GM19240 (cell line): Measurements from ENCODE around the gene ELOVL6.
A peak's percentile ranks its signal among the peaks of the same experiment; 100 is the strongest.
"Not testable (repeated sequence)": the region's sequence is repeated elsewhere in the genome, so short reads cannot be mapped to it uniquely, and the experiment has no call there.

ENCODE experiments used
- DNase-seq: peaks from one replicate; pipeline ENCODE4 v3.0.0; 2011; ENCODE audit warnings: low spot score; ENCODE audit not compliant: insufficient read length

The ELOVL6 gene, protein sequence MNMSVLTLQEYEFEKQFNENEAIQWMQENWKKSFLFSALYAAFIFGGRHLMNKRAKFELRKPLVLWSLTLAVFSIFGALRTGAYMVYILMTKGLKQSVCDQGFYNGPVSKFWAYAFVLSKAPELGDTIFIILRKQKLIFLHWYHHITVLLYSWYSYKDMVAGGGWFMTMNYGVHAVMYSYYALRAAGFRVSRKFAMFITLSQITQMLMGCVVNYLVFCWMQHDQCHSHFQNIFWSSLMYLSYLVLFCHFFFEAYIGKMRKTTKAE

DNA sequence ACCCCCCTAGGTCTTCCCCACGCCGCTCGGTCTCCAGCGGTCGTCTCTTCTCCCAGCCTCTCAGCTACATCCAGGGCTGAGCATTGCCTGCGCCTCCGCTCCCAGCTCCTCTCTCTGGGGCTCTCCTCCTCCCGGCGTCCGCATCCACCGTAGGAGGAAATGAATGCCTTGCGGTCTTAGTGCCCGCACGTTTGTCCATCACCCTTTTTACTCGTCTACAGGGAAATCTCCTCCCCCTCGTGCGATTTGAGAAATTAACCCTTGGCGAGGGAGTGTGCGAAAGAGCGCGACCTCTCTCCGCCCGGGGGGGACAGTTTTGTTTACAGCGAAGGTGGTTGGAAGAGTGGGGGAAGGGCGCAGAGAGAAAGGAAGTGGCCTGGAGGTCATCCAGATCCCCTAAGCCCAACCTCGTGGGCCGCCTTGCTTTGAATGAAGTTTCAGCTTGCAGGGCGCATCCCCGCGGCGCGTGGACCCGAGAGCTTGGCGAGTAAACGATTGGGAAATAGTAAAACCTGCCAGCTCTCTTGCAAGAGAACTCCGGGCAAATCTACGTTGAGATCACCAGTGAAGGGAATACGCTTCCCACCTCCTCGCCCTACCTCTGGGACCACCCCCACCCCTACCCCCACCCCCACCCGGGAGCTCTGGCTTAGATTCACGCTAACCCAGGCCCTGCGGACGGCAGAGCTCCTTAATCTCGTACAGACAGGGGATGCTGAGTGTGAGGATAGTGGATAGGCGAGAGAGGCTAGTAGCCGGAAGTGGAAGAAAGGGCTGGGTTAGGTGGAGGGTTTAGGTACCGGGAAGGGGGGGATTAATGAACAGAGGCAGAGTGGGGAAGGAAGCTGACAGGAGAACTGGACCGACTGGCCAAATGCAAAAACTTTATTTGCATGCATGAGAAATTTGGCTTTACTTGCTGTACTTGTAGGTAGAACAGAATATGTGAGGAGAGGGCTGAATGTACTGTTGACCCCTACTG is at the start of gene ELOVL6:
ELOVL6 (minus strand) TSS at position 181 of the 982 bp plus-strand sequence. CDS start 280 bp downstream, outside the sequence.
- peak; percentile 5 for DNase-seq

DNA sequence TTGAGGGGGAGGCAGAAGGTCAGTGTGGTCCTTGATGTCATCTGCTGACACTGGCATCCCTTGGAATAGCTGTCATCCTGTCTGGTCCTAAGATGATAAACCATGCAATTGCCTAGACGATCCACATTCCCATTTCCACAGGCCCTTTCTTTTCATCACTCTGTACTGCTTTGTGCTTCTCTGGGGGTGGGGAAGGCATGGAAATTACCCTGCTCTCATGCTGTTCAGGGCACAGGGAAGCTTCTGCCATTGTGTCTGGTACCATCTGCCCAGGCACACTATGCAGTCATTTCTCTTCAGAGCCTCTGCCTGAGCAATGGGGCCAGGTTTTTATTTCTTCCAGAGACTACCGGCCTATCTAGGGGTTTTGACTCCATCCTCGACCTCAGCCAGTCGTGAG is 49.7 kb upstream of the ELOVL6 start:
- DNase-seq = no peak

DNA sequence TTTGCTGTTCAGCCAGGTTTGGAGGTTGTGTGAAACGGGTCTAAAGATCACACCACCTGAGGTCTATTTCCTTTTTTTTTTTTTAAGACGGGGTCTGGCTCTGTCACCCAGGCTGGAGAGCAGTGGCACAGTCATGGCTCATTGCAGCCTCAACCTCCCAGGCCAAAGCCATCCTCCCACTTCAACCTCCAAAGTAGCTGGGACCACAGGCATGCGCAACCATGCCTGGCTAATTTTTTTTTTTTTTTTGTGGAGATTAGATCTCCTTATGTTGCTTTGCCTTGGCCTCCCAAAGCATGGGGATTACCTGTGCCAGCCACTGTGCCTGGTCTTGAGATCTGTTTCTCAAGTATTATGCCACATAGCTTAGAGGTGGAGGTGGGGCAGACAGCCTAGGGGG is 49.2 kb upstream of the ELOVL6 start:
- no peak for DNase-seq

DNA sequence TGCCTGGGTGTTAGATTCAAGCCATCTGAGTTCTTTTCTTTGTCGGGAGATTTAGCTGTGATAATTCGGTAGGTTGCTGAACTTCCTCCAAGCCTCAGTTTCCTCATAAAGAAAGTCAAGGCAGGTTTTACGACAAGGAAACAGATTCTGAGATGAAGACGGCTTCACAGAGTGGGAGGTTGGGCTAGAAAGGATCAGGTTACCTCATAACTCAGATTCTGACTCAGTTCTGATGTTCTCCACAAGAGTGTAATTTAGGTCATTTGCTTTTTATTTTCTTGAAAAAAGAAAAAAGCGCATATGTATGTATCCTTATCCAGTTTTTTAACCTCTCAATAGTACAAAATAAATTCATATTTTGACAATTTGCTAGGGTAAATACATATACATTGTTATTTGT is 47.2 kb upstream of the ELOVL6 start:
- DNase-seq = no peak

DNA sequence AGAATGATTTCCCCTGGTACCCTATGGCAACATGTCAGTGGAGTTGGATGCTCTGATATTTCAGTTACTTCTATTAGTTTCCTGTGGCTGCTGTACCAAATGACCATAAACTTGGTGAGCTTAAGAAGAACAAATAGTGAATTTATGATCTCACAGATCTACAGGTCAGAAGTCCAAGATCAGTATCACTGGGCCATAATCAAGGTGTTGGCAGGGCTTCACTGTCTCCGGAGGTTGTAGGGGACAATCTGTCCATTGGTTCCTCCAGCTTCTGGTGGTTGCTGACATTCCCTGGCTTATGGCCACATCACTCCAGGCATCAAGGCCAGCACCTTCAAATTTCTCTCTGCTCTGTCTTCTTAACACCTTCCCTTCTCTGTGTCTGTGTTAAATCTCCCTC is 37.9 kb upstream of the ELOVL6 start:
- no peak for DNase-seq

DNA sequence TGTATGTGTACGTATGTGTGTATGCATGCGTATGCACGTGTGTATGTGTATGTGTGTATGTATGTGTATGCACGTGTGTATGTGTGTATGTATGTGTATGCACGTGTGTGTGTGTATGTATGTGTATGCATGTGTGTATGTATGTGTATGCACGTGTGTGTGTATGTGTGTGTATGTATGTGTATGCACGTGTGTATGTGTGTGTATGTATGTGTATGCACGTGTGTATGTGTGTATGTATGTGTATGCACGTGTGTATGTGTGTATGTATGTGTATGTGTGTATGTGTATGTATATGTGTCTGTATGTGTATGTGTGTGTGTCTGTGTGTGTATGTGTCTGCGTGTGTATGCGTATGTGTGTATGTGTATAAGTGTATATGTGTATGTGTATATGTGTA is 35.2 kb upstream of the ELOVL6 start:
- DNase-seq = not testable (repeated sequence)

DNA sequence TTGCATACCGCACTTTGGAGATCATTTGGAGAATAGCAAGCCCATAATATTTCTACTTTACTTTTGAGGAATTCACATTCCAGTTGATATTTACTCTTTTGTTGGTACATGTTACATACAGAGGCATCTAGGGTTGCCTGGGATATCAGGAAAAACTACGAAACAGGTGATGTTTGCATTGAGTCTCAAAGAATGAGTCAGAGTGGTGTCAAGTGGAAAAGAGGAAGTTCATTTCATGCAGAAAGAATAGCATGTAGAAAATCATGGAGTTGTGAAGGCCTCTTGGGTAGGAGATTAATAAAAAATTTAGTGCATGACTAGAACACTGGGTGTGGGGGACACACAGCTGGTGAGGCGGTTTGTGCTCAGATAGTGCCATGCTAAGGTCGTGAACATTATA is 33.5 kb upstream of the ELOVL6 start:
- no peak for DNase-seq

DNA sequence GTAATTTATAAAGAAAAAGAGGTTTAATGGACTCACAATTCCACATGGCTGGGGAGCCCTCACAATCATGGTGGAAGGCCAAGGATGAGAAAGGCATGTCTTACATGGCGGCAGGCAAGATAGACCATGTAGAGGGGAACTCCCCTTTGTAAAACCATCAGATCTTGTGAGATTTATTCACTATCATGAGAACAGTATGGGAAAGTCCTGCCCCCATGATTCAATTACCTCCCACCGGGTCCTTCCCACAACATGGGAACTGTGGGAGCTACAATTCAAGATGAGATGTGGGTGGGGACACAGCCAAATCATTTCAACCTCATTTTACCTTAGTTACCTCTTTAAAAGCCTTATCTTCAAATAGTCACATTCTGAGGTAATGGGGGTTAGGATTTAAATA is 30.9 kb upstream of the ELOVL6 start:
- DNase-seq = no peak

DNA sequence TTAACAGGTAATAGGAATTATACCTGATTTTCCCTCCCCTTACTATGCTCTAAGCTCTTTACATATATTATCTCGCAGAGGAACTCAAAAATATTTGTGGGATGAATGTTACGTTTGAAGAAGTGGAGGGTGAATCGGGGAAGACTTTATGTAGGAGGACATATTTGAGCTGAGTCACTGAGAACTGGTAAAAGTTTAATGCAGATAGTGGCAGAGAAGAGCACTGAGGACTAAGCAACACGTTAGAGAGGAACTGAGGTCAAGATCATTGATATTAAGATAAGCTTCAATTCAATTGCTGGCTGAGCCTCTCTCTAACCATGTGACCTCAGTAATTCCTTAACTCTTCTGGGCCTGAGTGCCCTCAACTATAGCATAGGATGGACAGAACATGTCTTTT is 26.4 kb upstream of the ELOVL6 start:
- no peak for DNase-seq

DNA sequence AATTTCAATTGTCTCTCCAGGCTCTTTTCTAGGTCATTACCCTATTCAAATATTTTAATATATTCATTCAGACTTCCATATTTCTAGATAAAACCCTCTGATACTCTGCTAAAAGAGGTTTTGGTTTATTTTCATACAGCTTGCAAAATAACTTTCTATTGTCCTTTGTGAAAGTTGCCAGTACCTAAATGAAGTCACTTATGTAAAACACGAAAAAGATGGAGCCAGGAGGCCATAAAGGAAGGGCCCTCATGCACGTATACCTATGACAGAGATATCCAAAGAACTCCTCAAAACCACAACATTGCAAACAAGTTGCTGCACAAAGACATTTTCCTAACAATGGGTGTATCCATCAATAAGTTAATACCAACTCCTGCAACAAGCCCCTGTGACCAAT is 25.7 kb upstream of the ELOVL6 start:
- no peak for DNase-seq

DNA sequence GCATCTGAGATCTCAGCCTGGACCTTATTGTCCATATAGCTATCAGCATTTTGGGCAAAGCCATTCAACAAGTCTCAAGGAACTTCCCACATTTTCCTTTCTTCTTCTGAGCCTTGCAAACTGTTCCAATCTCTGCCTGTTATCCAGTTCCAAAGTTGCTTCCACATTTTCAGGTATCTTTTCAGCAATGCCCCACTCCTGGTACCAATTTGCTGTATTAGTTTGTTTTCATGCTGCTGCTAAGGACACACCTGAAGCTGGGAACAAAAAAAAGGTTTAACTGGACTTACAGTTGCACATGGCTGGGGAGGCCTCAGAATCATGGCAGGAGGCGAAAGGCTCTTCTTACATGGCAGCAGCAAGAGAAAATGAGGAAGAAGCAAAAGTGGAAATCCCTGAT is 20.5 kb upstream of the ELOVL6 start:
- not testable (repeated sequence) for DNase-seq

DNA sequence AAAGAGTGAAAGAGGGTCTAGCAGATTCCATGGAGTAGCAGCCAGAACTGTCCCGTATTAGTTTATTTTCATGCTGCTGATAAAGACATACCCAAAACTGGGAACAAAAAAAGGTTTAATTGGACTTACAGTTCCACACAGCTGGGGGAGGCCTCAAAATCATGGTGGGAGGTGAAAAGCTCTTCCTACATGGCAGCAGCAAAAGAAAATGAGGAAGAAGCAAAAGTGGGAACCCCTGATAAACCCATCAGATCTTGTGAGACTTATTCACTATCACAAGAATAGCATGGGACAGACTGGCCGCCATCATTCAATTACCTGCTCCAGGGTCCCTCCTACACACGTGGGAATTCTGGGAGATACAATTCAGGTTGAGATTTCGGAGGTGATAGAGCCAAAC is 18.8 kb upstream of the ELOVL6 start:
- DNase-seq = not testable (repeated sequence)

DNA sequence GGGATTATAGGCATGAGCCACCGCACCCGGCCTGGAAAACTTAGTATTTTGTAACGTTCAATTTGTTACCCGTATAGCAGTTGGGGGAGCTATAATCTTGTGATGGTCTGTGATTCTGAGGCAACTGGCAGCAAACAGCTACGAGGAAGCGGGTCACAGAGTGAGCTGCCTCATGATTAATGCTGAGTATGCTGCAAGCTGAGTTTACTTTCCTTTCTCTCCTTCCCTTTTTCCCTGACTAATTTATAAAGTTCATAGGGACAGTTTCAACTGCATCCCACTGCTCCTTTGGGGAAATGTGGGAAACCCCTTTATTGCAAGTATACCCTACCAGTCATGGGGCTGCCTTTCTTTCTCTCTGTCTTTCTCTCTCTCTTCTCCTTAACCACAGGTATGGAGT is 17.7 kb upstream of the ELOVL6 start:
- DNase-seq = no peak

DNA sequence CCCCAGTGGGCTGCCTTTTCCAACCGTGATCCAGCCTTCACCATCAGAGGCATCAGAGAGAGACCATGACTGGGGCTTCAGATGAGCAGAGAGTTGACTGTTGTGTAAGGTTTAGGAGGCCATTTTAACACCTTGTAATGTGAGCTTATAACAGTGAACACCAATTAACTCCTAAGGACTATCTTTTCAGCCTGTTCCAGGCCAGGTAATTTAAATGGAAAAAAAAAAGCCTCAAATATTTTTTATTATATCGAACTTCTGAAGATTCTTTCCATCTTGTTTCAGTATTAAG is 13.3 kb upstream of the ELOVL6 start:
- no peak for DNase-seq

DNA sequence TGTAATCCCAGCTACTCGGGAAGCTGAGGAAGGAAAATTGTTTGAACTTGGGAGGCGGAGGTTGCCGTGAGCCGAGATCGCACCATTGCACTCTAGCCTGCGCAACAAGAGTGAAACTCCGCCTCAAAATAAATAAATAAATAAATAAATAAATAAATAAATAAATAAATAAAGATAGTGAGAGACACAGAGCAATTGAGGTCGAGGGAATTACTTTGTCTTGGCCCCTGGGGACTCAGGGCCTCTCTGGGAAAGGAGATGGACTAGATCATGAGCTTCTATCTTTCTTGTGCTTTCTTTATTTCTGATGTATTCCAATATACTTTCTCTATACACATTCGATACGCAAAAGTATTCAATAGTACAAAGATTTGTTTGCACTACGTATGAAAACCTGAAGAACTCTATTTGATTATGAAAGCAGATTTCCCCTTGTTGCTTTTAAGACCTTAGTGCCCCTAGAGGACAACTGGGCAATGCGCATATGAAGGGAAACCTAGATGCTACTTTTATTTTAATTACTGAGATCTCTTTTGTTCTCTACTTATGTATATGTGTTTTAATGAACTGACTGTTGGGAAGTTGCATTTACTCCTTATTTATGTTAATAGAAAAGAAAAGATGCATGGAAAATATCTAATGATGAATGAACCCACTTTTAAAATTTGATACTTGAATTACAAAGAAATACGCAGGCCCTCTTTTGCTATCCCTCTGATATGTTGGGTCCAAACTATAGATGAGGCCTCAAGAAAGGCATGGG is 12.8 kb upstream of the ELOVL6 start:
- no peak for DNase-seq

DNA sequence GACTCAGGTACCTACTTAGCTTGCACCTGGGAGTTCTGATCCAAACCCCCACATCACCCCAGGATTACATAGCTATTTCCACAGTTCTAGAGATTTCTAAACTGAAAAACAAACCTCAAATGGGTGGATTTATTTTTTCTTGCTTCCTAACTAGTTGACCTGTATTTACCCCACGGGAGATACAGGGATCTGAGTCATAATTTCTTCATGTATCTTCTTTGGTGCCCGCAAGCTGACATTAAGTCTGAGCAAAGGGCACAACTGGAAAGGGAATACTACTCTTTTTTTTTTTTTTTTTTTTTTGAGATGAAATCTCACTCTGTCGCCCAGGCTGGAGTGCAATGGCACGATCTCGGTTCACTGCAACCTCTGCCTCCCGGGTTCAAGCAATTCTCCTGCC is 10.0 kb upstream of the ELOVL6 start:
- no peak for DNase-seq

DNA sequence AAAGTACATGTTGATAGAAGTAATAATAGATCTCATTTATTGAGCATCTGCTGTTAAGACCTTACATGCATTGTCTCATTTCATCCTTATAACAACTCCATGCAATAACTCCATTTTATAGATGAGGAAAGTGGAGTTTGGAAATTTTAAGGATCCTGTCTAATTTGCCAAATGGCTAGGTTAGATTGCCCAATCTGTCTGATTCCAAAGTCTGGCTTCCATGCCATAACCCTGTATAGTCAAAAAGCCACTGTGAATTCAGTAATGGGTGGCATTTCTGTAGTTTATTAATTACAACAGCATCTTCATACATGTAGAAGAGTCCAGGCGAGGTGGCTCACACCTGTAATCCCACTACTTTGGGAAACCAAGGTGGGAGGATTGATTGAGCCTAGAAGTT is 8.8 kb upstream of the ELOVL6 start:
- no peak for DNase-seq

DNA sequence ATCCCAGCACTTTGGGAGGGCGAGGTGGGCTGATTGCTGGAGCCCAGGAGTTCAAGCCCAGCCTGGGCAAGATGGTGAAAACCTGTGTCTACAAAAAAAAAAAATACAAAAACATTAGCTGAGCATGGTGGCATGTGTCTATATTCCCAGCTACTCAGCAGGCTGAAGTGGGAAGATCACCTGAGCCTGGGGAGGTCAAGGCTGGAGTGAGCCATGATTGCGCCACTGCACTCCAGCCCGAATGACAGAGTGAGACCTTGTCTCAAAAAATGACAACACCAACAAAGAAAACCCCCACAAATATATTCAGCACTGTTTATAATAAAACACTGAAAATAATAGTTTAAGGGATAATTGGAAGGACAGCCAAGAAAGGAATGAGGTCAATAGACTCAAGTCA is 3.6 kb upstream of the ELOVL6 start:
- DNase-seq = no peak

DNA sequence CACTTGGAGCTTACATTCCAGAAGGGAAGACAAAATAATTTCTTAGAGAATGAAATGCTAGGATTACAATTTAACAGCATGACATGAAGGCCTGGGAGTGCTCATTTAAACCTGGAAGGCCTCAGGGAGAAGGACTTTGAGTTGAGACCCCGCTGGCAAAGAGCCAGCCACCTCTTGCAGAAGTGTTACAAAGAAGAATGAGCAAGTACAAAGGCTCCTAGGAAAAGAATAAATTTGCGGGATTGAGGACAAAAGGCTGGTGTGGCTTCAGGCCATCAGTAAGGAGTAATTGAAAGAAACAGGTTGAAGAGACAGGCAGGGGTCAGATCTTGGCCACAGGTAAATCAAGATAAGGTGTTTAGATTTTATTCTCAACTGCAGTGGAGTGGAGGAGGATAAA is 3.1 kb upstream of the ELOVL6 start:
- DNase-seq = no peak

DNA sequence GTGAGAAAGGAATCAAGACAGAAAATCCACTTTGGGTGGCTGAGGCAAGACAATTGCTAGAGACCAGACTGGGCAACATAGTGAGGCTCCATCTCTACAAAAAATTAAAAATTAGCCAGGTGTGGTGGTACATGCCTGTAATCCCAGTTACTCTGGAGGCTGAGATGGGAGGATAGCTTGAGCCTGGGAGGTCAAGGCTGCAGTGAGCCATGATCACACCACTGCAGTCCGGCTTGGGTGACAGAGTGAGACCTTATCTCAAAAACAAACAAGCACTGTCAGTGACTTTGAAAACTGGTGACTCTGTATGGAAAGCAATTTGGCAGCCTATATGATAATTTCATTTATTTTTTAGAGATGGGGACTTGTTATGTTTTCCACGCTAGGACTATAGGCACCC is 2.3 kb upstream of the ELOVL6 start:
- no peak for DNase-seq

DNA sequence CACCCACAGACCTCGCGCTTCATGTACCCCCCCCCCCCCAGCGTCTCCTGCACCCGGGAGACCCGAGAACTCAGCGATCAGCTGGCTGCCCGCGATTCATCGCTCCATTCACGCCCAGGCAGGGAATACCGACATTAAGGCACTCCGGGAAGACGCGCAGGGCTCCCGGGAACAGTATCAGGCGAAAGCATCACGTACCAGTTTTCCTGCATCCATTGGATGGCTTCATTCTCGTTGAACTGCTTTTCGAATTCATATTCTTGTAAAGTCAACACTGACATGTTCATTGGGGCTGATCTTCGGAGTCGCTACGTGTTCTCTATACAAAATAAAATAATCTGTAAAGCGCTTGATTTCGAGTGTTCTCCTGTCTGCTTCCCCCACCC is 373 bp downstream of the ELOVL6 start:
- no peak for DNase-seq

DNA sequence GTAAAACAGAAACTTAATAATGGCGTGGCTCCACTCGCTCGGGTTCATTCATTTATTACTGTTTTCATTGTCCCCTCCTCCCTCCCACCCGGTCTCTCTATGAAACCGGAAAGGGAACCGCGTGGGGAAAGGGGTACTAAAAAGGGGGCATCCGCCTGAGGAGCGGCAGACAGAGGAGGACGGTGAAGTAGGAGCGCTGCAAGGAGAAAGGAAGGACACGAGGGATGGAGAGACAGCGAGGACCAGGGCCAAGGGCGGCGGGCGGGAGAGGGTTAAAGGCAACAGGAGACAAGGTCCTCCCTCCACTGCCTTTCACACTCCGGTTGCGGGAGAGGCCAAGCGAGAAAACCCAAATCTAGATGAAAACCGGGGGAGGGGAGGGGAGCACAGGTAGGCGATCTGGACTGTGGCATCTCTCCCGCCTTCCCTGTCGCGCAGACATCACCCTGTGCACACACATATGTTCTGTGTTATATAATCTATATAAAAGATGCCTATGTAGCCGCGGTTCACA is 829 bp downstream of the ELOVL6 start:
- DNase-seq = no peak
